Neutrophil (primary cell): ENCODE results near the gene KMO.

Experiments used
- H3K27ac ChIP-seq: fragments of 200-600 bp; sonication (generic); 2 replicates; pipeline ENCODE4 v1.5.1; 2016; ENCODE audit warnings: mild to moderate bottlenecking, moderate library complexity
- H3K27me3 ChIP-seq: fragments of 200-600 bp; sonication (generic); 2 replicates; pipeline ENCODE4 v1.6.0; 2016; ENCODE audit warnings: mild to moderate bottlenecking
- H3K36me3 ChIP-seq: fragments of 200-600 bp; sonication (generic); 2 replicates; pipeline ENCODE4 v1.5.1; 2017
- H3K4me1 ChIP-seq, 2 experiments: fragments of 200-600 bp in 1 of 2; sonication (generic) in 1 of 2; 1 replicate in 1 of 2; 2 replicates in 1 of 2; pipeline versions ENCODE4 v1.5.1 to v1.6.1; 2013 to 2016; ENCODE audit warnings: low read depth in 1 of 2, low read length in 1 of 2, mild to moderate bottlenecking in 1 of 2, moderate library complexity in 1 of 2; ENCODE audit not compliant: control insufficient read depth in 1 of 2, insufficient read depth in 1 of 2
- H3K4me3 ChIP-seq, 2 experiments: fragments of 200-600 bp in 1 of 2; sonication (generic) in 1 of 2; 1 replicate in 1 of 2; 2 replicates in 1 of 2; pipeline ENCODE4 v1.5.1; 2013 to 2016; ENCODE audit warnings: low read depth in 1 of 2, low read length in 1 of 2, mild to moderate bottlenecking in 1 of 2, moderate library complexity in 1 of 2
- H3K9me3 ChIP-seq: fragments of 200-600 bp; sonication (generic); 2 replicates; pipeline ENCODE4 v1.5.1; 2016
- TF ChIP-seq, protein P1 (sequence below): fragments of 200-600 bp; sonication (generic); IDR thresholded peaks from 2 replicates; pipeline ENCODE4 v1.5.1; 2016; ENCODE audit warnings: antibody characterized with exemption

The KMO gene

DNA sequence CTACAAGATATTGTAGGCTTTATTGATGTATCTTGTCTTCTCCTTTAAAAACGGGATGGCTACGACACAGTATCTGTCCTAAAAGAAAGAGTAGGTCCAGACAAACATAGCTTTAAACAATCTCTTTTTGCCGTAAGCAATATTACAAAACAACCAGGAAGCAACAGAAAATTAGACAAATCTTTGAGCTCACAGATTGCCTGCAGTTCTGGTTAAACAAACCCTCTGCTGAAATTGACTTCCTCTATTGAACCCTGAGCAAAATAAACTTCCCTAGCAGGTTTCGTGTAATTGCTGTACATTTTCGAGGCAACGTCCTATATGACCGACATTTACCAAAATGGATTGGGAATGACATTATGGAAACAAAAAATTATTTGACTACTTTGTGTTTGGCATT, 57.3 kb downstream of the KMO start:
- TF ChIP-seq, protein P1, sequence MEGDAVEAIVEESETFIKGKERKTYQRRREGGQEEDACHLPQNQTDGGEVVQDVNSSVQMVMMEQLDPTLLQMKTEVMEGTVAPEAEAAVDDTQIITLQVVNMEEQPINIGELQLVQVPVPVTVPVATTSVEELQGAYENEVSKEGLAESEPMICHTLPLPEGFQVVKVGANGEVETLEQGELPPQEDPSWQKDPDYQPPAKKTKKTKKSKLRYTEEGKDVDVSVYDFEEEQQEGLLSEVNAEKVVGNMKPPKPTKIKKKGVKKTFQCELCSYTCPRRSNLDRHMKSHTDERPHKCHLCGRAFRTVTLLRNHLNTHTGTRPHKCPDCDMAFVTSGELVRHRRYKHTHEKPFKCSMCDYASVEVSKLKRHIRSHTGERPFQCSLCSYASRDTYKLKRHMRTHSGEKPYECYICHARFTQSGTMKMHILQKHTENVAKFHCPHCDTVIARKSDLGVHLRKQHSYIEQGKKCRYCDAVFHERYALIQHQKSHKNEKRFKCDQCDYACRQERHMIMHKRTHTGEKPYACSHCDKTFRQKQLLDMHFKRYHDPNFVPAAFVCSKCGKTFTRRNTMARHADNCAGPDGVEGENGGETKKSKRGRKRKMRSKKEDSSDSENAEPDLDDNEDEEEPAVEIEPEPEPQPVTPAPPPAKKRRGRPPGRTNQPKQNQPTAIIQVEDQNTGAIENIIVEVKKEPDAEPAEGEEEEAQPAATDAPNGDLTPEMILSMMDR = no peak
- Histone ChIP-seq H3K9me3 (no peaks in the 10 kb centered on the region), H3K27ac (peak overlapping the region; percentile 68), H3K4me1 (peaks cover 17 to 18% of the 10 kb centered on the region in 2 experiments), H3K4me3 (no peak overlapping the region), H3K27me3 (no peaks in the 10 kb centered on the region), H3K36me3 (no peaks in the 10 kb centered on the region)

DNA sequence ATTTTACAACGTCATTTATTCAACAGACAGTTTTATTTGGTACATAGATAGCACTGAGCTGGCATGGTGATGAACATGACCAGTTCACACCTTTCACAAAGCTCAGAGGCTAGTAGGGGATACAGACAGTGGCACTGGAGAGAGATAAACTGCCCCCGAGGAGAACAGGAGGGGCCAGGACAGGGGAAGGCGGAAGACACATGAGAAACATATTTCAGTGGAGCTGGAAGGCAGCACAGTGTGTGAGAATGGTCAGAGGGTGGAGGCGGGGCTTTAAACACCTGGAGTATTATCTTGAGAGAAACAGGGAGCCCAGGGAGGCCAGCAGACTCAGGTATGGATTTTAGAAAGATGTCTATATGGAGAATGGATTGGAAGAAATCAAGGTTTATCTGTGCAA, 58.5 kb downstream of the KMO start:
- Histone ChIP-seq H3K27ac (no peak overlapping the region), H3K9me3 (no peaks in the 10 kb centered on the region), H3K27me3 (no peaks in the 10 kb centered on the region), H3K4me3 (no peak overlapping the region), H3K36me3 (no peaks in the 10 kb centered on the region), H3K4me1 (peaks cover 17 to 18% of the 10 kb centered on the region in 2 experiments)
- TF ChIP-seq, protein P1 = no peak

DNA sequence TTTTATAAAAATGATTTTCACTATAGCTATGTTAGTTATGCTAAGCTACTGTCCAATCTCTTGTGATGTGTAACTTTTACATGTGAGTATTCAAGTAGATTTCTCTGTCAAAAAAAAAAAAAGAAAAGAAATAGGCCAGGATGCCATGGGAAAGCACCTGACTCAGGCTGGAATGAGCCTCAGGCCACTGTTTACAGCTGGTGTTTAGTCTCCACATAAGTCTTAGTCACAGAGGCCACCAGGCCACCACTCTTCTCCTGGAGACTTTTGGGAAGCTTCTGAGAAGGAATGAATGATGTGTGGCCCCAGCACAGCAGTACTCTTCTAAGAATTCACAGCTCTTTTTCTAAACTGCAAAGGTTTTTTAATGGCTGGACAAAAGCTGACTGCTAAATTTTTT, 59.1 kb downstream of the KMO start:
- Histone ChIP-seq H3K27ac (no peak overlapping the region), H3K36me3 (no peaks in the 10 kb centered on the region), H3K9me3 (no peaks in the 10 kb centered on the region), H3K27me3 (no peaks in the 10 kb centered on the region), H3K4me1 (peaks cover 17 to 18% of the 10 kb centered on the region in 2 experiments), H3K4me3 (no peak overlapping the region)
- TF ChIP-seq, protein P1 = no peak

DNA sequence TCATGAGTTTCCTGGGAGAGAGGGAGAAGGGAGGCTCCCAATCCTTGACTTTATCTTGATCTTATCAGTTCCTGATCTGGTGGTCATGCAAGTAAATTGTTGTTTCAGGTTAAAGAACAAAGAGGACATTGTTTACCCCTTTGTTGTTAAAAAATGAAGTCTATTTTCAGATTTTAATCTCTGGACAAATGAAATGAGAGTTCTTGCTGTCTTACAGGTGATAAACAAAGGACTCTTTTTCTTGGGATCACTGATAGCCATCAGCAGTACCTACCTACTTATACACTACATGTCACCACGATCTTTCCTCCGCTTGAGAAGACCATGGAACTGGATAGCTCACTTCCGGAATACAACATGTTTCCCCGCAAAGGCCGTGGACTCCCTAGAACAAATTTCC, 59.6 kb downstream of the KMO start:
- Histone ChIP-seq H3K4me1 (peaks cover 17 to 18% of the 10 kb centered on the region in 2 experiments), H3K27me3 (no peaks in the 10 kb centered on the region), H3K36me3 (no peaks in the 10 kb centered on the region), H3K27ac (no peak overlapping the region), H3K4me3 (no peak overlapping the region), H3K9me3 (no peaks in the 10 kb centered on the region)
- TF ChIP-seq, protein P1 = no peak

DNA sequence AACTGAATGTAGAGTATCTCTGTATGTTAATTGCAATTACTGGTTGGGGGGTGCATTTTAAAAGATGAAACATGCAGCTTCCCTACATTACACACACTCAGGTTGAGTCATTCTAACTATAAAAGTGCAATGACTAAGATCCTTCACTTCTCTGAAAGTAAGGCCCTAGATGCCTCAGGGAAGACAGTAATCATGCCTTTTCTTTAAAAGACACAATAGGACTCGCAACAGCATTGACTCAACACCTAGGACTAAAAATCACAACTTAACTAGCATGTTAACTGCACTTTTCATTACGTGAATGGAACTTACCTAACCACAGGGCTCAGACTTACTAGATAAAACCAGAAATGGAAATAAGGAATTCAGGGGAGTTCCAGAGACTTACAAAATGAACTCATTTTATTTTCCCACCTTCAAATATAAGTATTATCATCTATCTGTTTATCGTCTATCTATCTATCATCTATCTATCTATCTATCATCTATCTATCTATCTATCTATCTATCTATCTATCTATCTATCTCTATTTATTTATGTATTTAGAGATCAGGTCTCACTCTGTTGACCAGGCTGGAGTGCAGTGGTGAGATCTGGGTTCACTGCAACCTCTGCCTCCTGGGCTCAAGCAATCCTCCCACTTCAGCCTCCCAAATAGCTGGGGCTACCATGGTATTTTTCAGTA, 60.2 kb downstream of the KMO start:
- no peak overlapping the region for H3K4me3 ChIP-seq
- no peaks in the 10 kb centered on the region for H3K27me3 ChIP-seq
- H3K36me3 ChIP-seq = no peaks in the 10 kb centered on the region
- no peak overlapping the region for H3K27ac ChIP-seq
- TF ChIP-seq, protein P1 = no peak
- peaks cover 17 to 18% of the 10 kb centered on the region in 2 experiments for H3K4me1 ChIP-seq
- H3K9me3 ChIP-seq = no peaks in the 10 kb centered on the region
